Activated naive CD4-positive, alpha-beta T cell treated with anti-CD3 and anti-CD28 coated beads, Interleukin-2, amount 50 U/mL, for 72 hours (primary cell): ENCODE results near the gene TACR2. TPM values are rescaled to one million over a fixed set of nuclear protein-coding genes. Genes with fewer than 3 reads are reported as not detected.

Experiments
- ATAC-seq, 2 donors: fragments of 150-1000 bp; cut with Tn5 transposase; 2 replicates each; pipeline ENCODE4 v1.10.0; 2021; ENCODE audit warnings: mild to moderate bottlenecking in 2 of 2, moderate library complexity in 2 of 2
- DNase-seq, 2 donors: peaks; one replicate each; pipeline ENCODE4 v3.0.0; 2021 to 2022; ENCODE audit warnings: low spot score in 2 of 2
- H3K27ac Mint-ChIP-seq, 2 donors: one replicate each; pipeline ENCODE4 v1.8.0; 2022; ENCODE audit warnings: mild to moderate bottlenecking in 2 of 2, mixed read lengths in 2 of 2
- H3K36me3 Mint-ChIP-seq, 2 donors: one replicate each; pipeline ENCODE4 v1.8.0; 2022; ENCODE audit warnings: mixed read lengths in 2 of 2
- H3K9me3 Mint-ChIP-seq, 2 donors: one replicate each; pipeline ENCODE4 v1.8.0; 2022; ENCODE audit warnings: mixed read lengths in 2 of 2
- total RNA-seq, 2 donors: library from RNA; stranded (reverse); gene quantifications; one replicate each; pipeline ENCODE4 v1.2.3, GENCODE V29; 2022

Gene TACR2
- total RNA-seq, 2 donors from 2014 or later = 0.16 TPM; not detected in 1

DNA sequence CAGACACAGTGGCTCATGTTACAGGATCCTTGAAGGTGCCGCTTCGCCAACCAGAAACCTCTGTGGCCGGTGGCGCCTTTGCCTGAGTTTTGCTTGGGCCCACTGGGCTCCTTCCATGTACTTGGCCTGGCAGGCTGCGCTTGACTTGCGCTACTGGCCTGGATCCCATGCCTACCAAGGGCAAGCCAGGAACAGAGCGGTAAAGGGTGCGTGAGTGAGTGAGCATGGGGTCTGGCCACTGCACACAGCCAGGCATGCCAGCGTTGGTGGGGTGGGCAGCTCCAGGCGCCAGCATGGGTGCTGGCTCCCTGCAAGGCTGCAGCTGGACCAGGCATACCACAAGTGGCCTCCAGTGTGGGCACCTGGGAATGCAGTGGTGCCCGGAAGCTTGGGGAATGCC, 18.2 kb upstream of the TACR2 start:
- Mint-ChIP-seq H3K36me3 (no peaks in the 10 kb centered on the region), H3K27ac (no peak overlapping the region), H3K9me3 (no peaks in the 10 kb centered on the region)
- ATAC-seq (no peak), DNase-seq (no peak)

DNA sequence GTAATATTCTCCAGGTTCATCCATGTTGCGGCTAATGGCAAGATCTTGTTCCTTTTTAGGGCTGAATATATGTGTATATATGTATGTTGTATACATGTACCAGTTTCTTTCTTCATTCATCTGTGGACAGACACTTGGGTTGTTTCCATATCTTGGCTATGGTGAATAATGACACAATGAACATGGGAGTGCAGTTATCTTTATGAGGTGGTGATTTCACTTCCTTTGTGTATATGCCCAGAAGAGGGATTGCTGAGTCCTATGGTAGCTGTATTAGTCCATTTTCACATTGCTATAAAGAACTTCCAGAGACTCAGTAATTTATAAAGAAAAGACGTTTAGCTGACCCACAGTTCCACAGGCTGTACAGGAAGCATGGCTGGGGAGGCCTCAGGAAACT, 17.5 kb upstream of the TACR2 start:
- no peaks in the 10 kb centered on the region for H3K9me3 Mint-ChIP-seq
- no peak overlapping the region for H3K27ac Mint-ChIP-seq
- DNase-seq (no peak), ATAC-seq (no peak)
- H3K36me3 Mint-ChIP-seq = no peaks in the 10 kb centered on the region

DNA sequence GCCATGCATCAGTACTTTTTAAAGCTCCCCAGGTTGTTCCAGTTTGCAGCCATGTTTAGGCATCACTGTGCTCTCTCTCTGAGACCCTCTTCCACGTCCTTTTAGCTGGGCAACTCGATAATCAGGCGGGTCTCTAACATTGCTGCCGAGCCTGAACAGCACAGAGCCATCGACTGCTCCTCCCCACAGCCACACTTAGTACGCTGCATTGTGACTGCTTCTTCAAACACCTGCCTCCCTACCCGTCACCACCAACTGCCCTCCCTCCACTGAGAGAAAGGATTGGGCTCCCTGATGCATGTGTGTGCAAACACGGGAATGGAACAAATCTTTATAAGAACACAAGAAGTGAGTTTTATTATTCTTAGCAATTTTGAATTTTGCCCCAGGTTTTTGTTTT, 11.4 kb upstream of the TACR2 start:
- Mint-ChIP-seq H3K9me3 (peaks cover 7 to 8% of the 10 kb centered on the region in 2 donors), H3K27ac (no peak overlapping the region), H3K36me3 (no peaks in the 10 kb centered on the region)
- ATAC-seq = no peak
- no peak for DNase-seq

DNA sequence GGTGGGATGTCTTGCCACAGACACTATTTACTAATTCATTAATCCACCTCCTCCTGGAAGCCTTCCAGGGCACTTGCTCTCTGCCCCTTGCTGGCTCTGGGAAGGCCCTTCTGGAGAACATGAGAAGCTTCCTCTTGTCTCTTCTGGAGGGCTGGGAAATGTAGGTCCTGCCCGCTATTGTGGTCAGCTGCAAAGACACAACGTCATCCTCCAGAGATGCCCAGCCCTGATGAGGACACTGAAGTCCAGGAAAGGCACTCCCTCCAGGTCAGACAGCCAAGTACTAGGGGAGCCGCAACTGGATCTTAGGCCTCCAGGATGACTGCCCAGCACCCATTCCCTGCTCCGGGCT, 9.6 kb upstream of the TACR2 start:
- Mint-ChIP-seq H3K9me3 (peaks cover 7 to 8% of the 10 kb centered on the region in 2 donors), H3K36me3 (no peaks in the 10 kb centered on the region), H3K27ac (no peak overlapping the region)
- ATAC-seq = no peak
- DNase-seq = no peak

GRCh38 chr10:69425511-69426298, 9.0 kb upstream of the TACR2 start:
- Mint-ChIP-seq H3K36me3 (no peaks in the 10 kb centered on the region), H3K9me3 (peaks cover 7 to 8% of the 10 kb centered on the region in 2 donors), H3K27ac (no peak overlapping the region)
- DNase-seq (no peak), ATAC-seq (no peak)

GRCh38 chr10:69425041-69425440, 8.3 kb upstream of the TACR2 start:
- no peak for DNase-seq
- Mint-ChIP-seq H3K36me3 (no peaks in the 10 kb centered on the region), H3K9me3 (peaks cover 7 to 8% of the 10 kb centered on the region in 2 donors), H3K27ac (no peak overlapping the region)
- no peak for ATAC-seq

DNA sequence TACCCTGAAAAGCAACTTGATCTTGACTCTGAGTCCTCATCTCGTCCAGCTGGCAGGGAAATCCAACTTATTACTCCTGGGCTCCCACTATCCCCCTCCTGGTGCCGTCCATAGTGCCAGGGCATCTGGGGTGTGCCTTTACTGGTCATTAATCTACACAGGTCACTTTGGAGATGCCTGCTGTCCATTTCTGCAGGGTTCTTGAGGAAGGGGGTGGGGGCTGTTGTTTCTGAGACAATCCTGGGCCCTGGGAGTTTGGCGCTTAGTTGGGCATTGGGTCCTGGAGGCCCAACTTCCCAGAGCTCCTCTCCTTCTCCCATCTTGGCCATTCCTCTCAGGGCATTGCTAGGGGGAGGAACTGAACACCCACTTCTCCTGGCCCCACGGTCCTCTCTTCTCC, 6.0 kb upstream of the TACR2 start:
- Mint-ChIP-seq H3K27ac (no peak overlapping the region), H3K9me3 (peaks cover 7 to 8% of the 10 kb centered on the region in 2 donors), H3K36me3 (no peaks in the 10 kb centered on the region)
- ATAC-seq = no peak
- DNase-seq = no peak

GRCh38 chr10:69421611-69422308, 5.0 kb upstream of the TACR2 start:
- DNase-seq = no peak
- peak in 1 of 2 donors; percentile 18 for ATAC-seq
- peak overlapping the region in 1 of 2 donors; percentile 22 for H3K27ac Mint-ChIP-seq
- H3K9me3 Mint-ChIP-seq = peaks cover 7 to 8% of the 10 kb centered on the region in 2 donors
- no peaks in the 10 kb centered on the region for H3K36me3 Mint-ChIP-seq

GRCh38 chr10:69419744-69420126, 3.0 kb upstream of the TACR2 start:
- no peaks in the 10 kb centered on the region for H3K36me3 Mint-ChIP-seq
- H3K9me3 Mint-ChIP-seq = peaks cover 7 to 8% of the 10 kb centered on the region in 2 donors
- ATAC-seq (no peak), DNase-seq (no peak)
- H3K27ac Mint-ChIP-seq = no peak overlapping the region

DNA sequence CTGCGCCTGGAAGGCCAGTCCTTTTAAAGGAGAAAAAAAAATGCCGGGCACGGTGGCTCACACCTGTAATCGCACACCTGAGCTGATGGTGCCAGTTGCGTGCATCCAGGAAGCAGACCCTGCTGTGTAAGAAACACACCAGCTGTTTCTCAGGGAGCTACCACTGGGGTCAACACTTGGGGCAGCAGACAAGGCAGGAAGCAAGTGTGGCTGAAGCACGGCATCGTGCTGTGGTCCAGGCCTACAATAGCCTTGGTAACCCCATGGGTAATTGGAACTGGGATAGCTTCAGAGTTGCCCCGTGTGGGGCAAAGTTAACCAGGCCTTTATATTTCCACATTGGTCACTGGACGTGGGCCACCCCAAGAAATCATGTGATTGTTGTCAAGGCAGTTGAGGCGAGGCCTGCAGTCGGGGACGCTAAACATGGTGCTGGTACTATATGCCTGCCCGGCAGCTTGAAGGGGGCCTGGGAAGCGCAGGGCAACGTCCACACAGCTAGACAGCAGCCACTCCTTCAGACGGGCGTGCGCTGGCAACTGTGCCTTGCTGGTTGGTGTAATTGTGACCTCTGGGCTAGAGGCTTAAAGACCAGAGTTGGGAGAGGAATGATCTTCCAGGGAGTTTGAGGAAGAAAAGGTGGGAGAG, 2.5 kb upstream of the TACR2 start:
- Mint-ChIP-seq H3K27ac (no peak overlapping the region), H3K36me3 (no peaks in the 10 kb centered on the region), H3K9me3 (peaks cover 5% of the 10 kb centered on the region in 2 donors)
- ATAC-seq (no peak), DNase-seq (no peak)

- no peak for ATAC-seq
Measured at GRCh38 chr10:69418052-69418752, 1.5 kb upstream of the TACR2 start.

DNA sequence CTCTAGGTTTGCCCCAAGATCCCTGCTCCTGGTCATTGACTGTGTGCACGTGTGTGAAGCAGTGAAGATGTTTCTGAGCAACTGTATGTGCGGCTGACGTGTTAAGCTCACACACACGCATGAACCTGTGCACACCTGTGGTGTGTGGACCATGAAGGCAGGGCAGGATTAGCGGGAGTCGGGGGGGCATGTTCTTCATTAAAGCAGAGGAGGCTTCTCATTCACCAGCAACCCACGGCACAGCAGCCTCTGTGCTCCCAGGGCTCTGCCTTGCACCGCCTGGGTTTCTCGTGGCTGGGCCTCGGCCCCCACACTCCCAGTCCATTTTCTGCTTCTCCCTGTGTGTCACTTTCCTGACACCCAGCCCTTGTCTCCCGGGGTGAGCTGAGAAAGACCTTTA, 824 bp upstream of the TACR2 start:
- Mint-ChIP-seq H3K9me3 (no peaks in the 10 kb centered on the region), H3K27ac (peak overlapping the region in 1 of 2 donors; percentile 67), H3K36me3 (no peaks in the 10 kb centered on the region)
- DNase-seq (no peak), ATAC-seq (no peak)

More at GRCh38 chr10:69418052-69418752, 1.5 kb upstream of the TACR2 start:
- H3K36me3 Mint-ChIP-seq = no peaks in the 10 kb centered on the region
- no peak for DNase-seq
- no peaks in the 10 kb centered on the region for H3K9me3 Mint-ChIP-seq
- H3K27ac Mint-ChIP-seq = peak overlapping the region in 1 of 2 donors; percentile 2

- ATAC-seq = no peak
- H3K27ac Mint-ChIP-seq = peak overlapping the region in 1 of 2 donors; percentile 61
- no peaks in the 10 kb centered on the region for H3K9me3 Mint-ChIP-seq
- no peak for DNase-seq
- no peaks in the 10 kb centered on the region for H3K36me3 Mint-ChIP-seq
Measured at GRCh38 chr10:69415951-69416350, 767 bp downstream of the TACR2 start.

DNA sequence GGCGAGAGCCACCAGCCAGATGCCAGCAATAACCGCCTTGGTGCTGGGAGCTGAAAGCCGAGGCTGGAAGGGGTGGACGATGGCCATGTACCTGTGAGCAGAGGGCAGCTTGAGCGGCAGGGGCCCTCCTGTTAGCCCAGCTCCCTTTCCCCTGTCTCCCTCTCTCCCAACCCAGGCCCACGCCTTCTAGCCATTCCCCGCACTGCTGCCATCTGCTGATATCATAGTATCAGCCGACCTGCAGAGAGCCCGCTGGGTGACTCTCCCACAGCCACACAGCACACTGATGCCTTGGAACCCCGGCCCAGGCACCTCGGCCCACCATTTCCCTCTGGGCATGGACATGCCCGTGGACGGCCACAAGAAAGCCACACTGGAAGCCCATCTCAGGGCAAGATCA, 1.7 kb downstream of the TACR2 start:
- Mint-ChIP-seq H3K36me3 (no peaks in the 10 kb centered on the region), H3K27ac (no peak overlapping the region), H3K9me3 (no peaks in the 10 kb centered on the region)
- ATAC-seq (peak in 1 of 2 donors; percentile 5), DNase-seq (no peak)

- no peaks in the 10 kb centered on the region for H3K9me3 Mint-ChIP-seq
- ATAC-seq (peak in 1 of 2 donors; percentile 8), DNase-seq (no peak)
- no peaks in the 10 kb centered on the region for H3K36me3 Mint-ChIP-seq
- H3K27ac Mint-ChIP-seq = no peak overlapping the region
Measured at GRCh38 chr10:69414036-69415018, 2.4 kb downstream of the TACR2 start.
